HG03108 (cell line): ENCODE measurements around the gene ZBTB11.
"Not testable (repeated sequence)": the region's sequence is repeated elsewhere in the genome, so short reads cannot be mapped to it uniquely, and the experiment has no call there.

ENCODE experiments used
- ATAC-seq: cut with Tn5 transposase; IDR thresholded peaks from one replicate; pipeline ENCODE4 v1.9.1; 2021; ENCODE audit warnings: moderate library complexity; ENCODE audit not compliant: unreplicated experiment

ZBTB11 gene

GRCh38 chr3:101623656-101624055, 53.3 kb downstream of the ZBTB11 start:
- ATAC-seq = no peak

GRCh38 chr3:101619734-101620133, 57.2 kb downstream of the ZBTB11 start:
- no peak for ATAC-seq

- ATAC-seq = no peak
Measured at GRCh38 chr3:101618726-101619125, 58.2 kb downstream of the ZBTB11 start.

GRCh38 chr3:101617478-101617877, 59.5 kb downstream of the ZBTB11 start:
- no peak for ATAC-seq

- no peak for ATAC-seq
Measured at GRCh38 chr3:101615525-101615924, 61.4 kb downstream of the ZBTB11 start.

GRCh38 chr3:101613014-101613413, 63.9 kb downstream of the ZBTB11 start:
- not testable (repeated sequence) for ATAC-seq

- ATAC-seq = no peak
Measured at GRCh38 chr3:101611023-101611422, 65.9 kb downstream of the ZBTB11 start.

GRCh38 chr3:101605398-101605797, 71.5 kb downstream of the ZBTB11 start:
- not testable (repeated sequence) for ATAC-seq

GRCh38 chr3:101603184-101603583, 73.7 kb downstream of the ZBTB11 start:
- no peak for ATAC-seq

- ATAC-seq = no peak
Measured at GRCh38 chr3:101602731-101603130, 74.2 kb downstream of the ZBTB11 start.
